Rectal smooth muscle tissue (tissue), 1 donor: ENCODE data around the gene OR10H3.
"Not testable (repeated sequence)": the region's sequence is repeated elsewhere in the genome, so short reads cannot be mapped to it uniquely, and the experiment has no call there.

Experiments used
- H3K27ac ChIP-seq: one replicate; pipeline ENCODE4 v1.7.0; 2013; ENCODE audit warnings: low read depth, low read length, inconsistent platforms
- H3K27me3 ChIP-seq: one replicate; pipeline ENCODE4 v1.7.0; 2013; ENCODE audit warnings: low read length; ENCODE audit not compliant: control insufficient read depth, insufficient read depth
- H3K36me3 ChIP-seq: one replicate; pipeline ENCODE4 v1.7.0; 2013; ENCODE audit warnings: low read length; ENCODE audit not compliant: control insufficient read depth, insufficient read depth
- H3K4me1 ChIP-seq: one replicate; pipeline ENCODE4 v1.7.0; 2013; ENCODE audit warnings: low read length; ENCODE audit not compliant: control insufficient read depth, insufficient read depth
- H3K4me3 ChIP-seq: one replicate; pipeline ENCODE4 v1.7.0; 2013; ENCODE audit warnings: low read length
- H3K9ac ChIP-seq: one replicate; pipeline ENCODE4 v1.7.0; 2013; ENCODE audit warnings: low read length

OR10H3 gene

DNA sequence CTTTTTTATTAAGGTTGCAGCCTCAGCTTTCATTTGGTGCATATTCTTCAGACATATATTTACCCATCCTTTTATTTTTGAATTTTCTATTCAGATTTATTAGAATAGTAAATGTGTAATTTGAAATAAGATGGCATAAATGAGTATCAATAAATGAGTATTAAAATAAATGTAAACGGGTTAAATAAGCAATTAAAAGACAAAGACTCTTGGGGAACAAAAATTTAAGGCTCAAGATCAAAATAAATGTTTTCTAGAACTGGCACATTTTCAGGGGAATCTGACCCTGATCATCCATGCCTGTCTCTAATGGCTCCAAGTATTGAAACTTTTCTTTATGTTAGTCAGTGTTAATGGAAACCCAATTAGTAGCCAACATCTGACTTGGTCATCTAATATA is 3.0 kb downstream of the OR10H3 start:
- H3K4me3 ChIP-seq, result no peak overlapping the region
- H3K36me3 ChIP-seq, result no peaks in the 10 kb centered on the region
- no peaks in the 10 kb centered on the region for H3K27me3 ChIP-seq
- H3K4me1 ChIP-seq, result no peaks in the 10 kb centered on the region
- no peak overlapping the region for H3K27ac ChIP-seq
- no peak overlapping the region for H3K9ac ChIP-seq

DNA sequence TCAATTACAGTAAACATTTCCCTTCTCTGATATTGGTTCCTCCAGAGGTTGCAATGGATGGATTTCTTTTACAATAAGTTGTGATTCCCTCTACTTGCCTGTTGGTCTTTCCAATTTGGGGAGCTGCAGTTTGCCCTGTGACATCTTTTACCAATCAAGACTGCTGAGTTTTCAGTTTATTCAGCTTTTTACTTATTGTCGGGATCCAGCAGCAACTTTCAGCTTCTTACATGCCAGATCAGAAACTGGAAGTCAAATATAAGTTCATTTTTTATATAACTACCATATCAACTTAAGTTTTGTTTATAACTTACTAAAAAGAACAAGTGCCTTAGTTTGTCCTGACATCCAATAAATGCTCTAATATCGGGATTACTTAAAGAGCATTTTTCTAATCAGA is 10.5 kb downstream of the OR10H3 start:
- Histone ChIP-seq H3K36me3 (no peaks in the 10 kb centered on the region), H3K4me1 (no peaks in the 10 kb centered on the region), H3K9ac (no peak overlapping the region), H3K27me3 (no peaks in the 10 kb centered on the region), H3K27ac (no peak overlapping the region), H3K4me3 (no peak overlapping the region)

DNA sequence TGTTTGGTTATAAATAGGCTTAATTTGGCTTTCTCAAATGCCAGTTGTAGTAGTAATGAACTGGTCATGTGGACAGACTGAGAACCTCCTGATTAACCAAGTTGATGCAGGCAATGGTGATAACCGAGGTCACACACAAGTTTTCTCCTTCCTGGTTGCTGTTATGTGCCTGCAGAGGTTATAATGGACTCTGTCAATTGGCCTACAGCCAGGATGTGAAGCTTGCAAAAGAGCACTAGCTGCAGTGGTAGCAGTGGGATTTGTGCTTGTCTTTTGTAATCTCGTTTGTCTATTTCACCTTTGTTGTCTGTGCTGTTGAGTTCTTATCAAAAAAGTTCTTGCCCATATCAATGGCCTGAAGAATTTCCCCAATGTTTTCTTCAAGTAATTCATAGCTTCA is 20.6 kb downstream of the OR10H3 start:
- H3K27ac ChIP-seq, result no peak overlapping the region
- no peaks in the 10 kb centered on the region for H3K27me3 ChIP-seq
- no peak overlapping the region for H3K4me3 ChIP-seq
- no peak overlapping the region for H3K9ac ChIP-seq
- no peaks in the 10 kb centered on the region for H3K4me1 ChIP-seq
- no peaks in the 10 kb centered on the region for H3K36me3 ChIP-seq

DNA sequence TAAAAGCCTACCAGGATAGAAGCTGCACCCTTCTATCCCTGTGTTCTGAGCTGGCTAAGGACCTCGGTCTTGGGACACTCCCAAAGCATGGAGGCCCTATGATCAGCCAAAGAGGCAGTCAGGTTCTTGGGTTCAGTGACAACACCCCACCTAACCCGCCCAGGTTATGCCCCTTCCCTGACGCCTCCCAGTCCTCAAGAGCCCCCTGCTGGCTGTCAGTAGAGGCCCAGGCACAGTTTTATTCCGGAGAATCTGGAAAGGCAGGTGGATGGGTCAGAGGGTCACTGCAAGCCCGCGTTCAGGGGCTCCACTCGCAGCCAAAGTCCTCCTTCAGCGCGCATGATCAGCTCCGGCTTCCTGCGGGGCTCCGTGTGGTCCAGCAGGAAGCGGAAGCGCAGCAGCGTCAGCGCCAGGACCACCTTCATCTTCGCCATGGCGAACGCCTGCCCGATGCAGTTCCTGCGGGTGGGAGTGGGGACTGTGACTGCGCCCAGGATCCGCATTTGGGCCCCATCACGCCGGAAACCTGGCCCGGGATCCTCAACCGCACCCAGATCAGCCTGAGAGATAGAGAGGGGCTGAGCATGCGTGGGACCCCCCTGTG is 22.3 kb downstream of the OR10H3 start:
- no peak overlapping the region for H3K4me3 ChIP-seq
- H3K27me3 ChIP-seq, result no peaks in the 10 kb centered on the region
- no peak overlapping the region for H3K27ac ChIP-seq
- H3K4me1 ChIP-seq, result no peaks in the 10 kb centered on the region
- H3K9ac ChIP-seq, result no peak overlapping the region
- no peaks in the 10 kb centered on the region for H3K36me3 ChIP-seq

DNA sequence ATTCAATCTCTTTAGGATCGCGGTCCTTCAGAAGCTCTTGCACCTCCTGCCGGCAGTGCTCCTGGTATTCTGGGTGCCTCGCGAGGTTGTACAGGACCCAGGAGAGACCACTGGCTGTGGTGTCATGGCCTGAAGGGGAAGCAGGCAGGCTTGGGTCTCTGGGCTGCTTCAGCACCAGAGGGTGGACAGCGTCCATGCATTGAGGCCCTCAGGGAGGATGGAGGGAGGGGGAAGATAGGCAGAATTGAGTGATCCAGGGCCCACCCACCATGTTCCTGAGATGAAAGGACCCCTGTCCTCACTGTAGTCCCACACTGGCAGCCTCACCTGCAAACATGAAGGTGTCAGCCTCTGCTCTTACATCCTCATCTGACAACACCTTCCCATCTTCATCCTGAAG is 31.8 kb downstream of the OR10H3 start:
- Histone ChIP-seq H3K9ac (no peak overlapping the region), H3K27me3 (no peaks in the 10 kb centered on the region), H3K4me1 (no peaks in the 10 kb centered on the region), H3K4me3 (no peak overlapping the region), H3K36me3 (no peaks in the 10 kb centered on the region), H3K27ac (no peak overlapping the region)

DNA sequence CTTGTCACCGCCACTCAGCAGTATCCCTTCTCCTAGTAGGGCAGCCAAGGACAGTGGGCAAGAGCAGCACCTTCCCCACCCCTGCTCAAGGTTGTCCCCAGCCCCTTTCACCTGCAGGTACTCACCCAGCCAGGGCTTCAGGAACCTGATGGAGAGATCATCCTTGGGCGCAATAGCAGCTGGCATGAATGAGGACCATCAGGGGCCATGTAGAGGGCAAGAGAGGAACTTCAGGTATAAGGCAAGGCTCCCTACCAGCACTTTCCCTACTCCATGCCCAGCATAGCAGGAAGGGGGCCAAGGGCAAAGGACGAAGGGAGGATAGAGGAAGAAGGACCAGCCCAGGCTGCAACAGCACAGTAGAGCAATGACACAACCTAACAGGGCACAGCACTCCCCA is 36.4 kb downstream of the OR10H3 start:
- H3K36me3 ChIP-seq, H3K4me1 ChIP-seq, H3K4me3 ChIP-seq, H3K27ac ChIP-seq, H3K27me3 ChIP-seq, H3K9ac ChIP-seq: not testable (repeated sequence)

DNA sequence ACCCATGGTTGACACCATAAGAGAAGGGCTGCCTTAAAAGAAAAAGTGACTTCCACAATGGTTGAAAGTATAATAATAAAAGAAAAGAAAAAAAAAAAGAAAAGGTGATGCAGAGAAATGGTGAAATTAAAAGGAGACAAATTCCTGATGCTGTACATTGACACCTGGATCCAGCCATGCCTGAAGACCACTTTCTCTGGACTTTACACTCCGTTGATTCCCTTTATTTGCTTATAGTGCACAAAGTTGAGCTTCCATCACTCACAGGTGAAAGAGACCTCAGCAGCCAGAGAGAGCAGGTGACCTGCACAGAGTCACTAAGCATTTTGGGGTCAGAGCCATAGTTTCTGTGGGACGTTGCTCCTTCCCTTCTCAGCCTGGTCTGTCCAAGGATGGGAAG is 37.5 kb downstream of the OR10H3 start:
- Histone ChIP-seq H3K27me3 (no peaks in the 10 kb centered on the region), H3K36me3 (no peaks in the 10 kb centered on the region), H3K4me1 (peaks cover 9% of the 10 kb centered on the region), H3K9ac (no peak overlapping the region), H3K27ac (no peak overlapping the region), H3K4me3 (no peak overlapping the region)

DNA sequence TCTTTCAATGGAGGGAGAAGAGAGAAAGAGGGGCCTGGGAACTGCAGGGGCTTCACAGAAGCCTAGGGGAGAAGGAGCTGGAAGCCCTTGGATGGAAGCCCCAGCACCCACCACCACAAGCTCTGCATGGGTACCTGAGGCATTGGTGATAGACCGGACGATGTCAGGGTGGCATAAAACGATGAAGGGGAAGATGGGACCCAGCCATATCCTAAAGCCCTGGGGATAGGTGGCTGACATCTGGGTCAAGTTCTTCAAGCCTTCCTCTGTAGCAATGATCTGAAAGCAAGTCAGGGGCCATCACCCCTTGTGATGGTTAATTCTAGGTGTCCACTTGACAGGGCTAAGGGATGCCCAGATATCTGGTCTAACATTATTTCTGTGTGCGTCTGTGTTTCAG is 38.5 kb downstream of the OR10H3 start:
- Histone ChIP-seq H3K27ac (no peak overlapping the region), H3K27me3 (no peaks in the 10 kb centered on the region), H3K4me1 (peaks cover 12% of the 10 kb centered on the region), H3K9ac (no peak overlapping the region), H3K4me3 (no peak overlapping the region), H3K36me3 (no peaks in the 10 kb centered on the region)

DNA sequence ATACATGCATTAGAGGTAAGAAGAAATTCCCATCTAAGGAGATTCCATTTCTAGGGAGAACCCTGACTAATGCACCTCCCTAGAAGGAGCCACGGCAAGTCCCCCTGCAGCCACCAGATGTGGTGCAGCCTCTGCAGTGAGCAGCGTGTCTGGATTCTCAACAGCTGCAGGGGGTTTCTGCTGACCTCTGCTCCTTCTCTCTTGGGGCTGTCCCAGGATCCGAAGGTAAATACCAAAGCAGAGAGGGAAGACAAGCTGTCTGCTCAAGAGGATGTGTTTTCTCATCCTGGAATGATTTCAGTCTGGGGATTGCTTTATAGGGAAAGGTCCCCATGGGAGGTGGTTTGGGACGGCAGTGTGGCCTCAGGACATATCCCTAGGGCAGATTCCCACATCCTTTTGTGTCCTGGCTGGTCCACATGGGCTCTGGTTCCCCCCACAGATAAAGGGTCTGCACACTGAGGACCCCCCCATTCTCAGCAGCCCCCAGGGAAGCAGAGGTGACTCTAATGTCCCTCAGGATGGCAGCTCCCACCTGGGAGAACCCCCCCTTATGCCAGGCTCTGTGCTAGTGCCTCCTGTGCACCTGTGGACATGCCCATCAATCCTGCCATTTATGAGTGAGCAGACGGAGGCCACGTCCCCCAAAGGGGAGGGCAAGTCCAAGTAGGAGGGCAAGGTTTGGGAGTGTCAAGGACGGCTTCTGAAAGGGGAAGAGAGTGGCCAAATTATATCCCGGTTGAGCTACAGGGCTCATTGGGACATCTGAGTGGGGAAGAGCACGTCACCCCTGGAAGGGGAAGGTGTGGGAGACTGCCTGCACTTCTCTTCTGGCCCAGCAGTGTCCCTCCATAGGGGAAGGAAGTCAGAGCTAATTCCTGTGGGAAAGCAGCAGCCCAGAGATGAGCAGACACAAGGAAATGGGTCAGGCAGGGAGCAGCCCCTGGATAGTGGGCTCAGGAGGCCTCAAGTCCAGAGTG is 39.5 kb downstream of the OR10H3 start:
- H3K27ac ChIP-seq, result no peak overlapping the region
- no peak overlapping the region for H3K4me3 ChIP-seq

DNA sequence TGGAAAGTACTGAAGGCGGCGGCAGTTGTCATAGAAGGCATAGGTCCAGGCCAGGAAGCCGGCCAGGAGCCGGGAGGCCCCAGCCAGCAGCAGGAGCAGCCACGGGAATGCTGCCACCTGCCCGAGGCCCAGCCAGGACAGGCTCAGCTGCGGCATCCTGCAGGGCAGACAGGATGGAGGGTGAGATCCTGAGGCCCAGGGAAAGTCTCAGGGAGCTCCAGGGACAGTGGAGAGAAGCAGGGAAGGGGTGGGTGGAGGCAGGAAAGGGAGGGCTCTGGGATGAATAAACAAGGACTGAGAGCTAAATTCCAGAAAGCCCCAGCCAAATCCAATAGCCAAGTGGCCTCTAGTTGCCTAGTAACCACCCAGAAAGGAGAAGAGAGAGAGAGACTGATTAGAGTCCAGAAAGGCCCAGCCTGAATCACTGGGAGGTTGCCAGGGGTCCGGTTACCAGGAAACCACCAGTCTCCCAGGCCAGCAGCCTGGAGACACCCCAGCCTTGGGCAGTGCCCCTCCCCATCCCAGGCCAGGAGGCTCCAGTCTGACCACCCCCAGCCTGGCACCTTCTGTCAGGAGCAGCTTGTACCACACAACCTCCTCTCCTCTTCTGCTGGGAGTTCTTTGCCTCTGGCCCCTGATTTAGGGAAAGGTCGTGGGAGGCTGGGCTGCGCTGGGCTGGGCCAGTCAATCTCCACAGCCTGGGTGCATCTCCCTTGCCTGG is 42.1 kb downstream of the OR10H3 start:
- no peak overlapping the region for H3K4me3 ChIP-seq
- no peaks in the 10 kb centered on the region for H3K27me3 ChIP-seq
- H3K9ac ChIP-seq, result no peak overlapping the region
- no peaks in the 10 kb centered on the region for H3K36me3 ChIP-seq
- peaks cover 12% of the 10 kb centered on the region for H3K4me1 ChIP-seq
- peak overlapping the region; percentile 72 for H3K27ac ChIP-seq

More for the DNA sequence above, 39.5 kb downstream of the OR10H3 start:
- Histone ChIP-seq H3K9ac (no peak overlapping the region), H3K4me1 (peaks cover 12% of the 10 kb centered on the region), H3K27me3 (no peaks in the 10 kb centered on the region), H3K36me3 (no peaks in the 10 kb centered on the region)

DNA sequence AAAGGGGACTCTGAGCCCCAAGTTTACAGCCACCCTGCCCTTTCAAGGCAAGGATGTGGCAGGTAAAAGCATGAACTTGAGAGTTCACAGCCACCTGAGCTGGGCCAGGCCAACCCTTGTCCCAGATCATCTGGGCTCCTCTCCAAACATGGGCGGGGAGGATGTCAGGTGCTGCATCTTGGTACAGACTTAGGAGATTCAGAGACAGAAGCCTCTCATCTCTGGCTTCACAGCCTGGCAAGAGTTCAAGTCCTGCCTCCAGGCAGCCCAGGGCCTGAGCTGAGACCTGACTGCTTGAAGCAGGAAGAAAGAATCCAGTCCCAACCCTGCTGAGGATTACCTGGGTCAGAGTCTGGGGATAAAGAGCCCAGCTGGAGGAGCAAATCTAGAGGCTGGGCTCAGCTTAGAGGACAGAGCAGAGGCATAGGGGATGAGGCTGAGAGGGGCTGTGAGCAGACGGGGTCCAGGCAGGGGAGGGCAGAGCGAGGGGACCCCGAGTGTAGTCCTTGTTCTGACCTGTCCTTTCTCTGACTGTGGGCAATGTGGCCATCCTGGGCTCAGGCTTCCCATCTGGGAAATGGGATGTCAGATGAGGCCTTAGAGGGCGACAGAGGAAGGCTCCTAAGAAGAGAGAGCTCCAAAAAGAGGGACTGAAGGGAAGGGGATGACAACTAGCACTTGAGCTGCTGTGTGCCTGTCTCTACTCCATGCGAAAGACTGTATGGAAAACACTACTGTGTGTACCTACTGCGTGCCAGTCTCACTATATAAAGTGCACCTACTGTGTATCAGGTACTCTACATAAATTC is 43.0 kb downstream of the OR10H3 start:
- Histone ChIP-seq H3K27me3 (no peaks in the 10 kb centered on the region), H3K9ac (no peak overlapping the region), H3K36me3 (no peaks in the 10 kb centered on the region), H3K27ac (peak overlapping the region; percentile 70), H3K4me3 (no peak overlapping the region), H3K4me1 (peaks cover 12% of the 10 kb centered on the region)

DNA sequence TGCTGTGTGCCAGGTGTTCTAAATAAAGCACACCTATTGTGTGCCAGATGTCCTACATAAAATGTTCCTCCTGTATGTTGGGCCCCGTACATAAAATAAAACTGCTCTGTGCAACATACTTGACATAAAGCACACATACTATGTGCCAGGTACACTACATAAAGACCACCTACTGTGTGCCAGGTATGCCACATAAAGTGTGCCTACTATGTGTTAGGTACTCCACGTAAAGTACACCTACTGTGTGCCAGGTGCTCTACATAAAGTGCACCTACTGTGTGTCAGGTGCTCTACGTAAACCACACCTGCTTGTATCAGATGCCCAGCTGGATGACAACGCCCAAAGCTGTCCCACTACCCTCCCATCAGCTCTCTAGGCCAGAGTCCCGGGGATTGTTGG is 43.9 kb downstream of the OR10H3 start:
- no peaks in the 10 kb centered on the region for H3K36me3 ChIP-seq
- no peaks in the 10 kb centered on the region for H3K27me3 ChIP-seq
- peaks cover 12% of the 10 kb centered on the region for H3K4me1 ChIP-seq
- H3K9ac ChIP-seq, result no peak overlapping the region
- no peak overlapping the region for H3K4me3 ChIP-seq
- no peak overlapping the region for H3K27ac ChIP-seq
